Hippocampal formation (tissue), 2 donors: Measurements from ENCODE around the gene EMC10.
A peak's percentile ranks its signal among the peaks of the same experiment; 100 is the strongest.

Source experiments
- DNase-seq, 2 donors: peaks; one replicate each; lab custom pipeline; 2025; lab: John Stamatoyannopoulos, UW

Gene EMC10

DNA sequence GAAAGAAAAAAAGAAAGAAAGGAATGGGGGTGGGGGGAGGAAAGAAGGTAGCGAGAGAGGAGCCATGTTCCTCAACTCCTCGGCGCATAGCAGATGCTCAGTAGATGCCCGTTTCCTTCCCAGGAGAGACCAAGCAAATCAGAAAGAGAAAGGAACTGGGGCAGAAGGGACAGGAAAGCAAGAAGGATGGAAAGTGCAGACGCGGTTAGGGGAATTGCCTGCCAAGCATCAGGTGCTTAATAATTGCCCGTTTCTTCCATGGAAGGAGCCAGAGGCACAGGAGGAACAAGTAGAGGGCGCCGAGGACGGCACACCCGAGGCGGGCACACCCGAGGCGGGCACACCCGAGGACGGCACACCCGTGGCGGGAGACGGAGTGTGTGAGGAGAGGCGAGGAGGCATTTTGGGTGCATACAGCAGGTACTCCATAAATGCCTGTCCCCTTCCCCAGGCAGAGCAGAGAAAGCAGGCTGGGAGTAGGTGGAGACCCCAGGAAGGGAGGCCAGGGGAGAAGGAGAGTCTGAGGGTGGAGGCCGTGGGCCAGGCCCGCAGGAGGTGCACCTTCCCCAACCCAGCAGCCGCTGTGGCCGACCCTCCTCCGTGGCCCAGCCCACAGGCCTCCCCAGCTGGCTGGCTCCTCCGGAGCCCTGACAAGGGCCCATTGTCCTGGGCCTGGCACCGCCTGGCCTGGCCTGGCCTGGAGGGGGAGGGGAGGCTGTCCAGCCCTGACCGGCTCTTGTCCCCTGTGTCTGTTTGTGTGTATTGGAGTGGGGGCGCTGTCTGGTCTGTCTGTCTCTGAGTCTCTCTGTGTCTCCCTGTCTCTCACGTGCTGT is 20.1 kb downstream of the EMC10 start:
- DNase-seq, result peak; percentile 93 to 96

DNA sequence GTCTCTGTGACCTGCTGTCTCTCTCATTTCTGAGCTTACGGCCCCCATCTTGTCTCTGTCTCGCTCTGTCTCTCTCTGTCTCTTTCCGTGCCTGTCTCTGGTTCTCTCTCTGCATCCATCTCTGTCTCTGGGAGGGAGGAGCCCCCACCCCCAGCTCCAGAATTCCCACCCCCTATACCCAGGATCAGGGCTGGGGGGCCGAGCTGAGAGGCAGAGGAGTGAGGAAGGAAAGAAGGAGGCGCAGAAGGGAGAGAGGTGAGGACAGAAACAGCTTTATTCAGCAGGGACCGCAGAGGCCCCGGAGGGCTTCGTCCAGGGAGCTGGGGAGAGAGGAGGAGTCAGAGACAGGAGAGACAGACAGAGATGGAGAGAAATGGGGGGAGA is 20.7 kb downstream of the EMC10 start:
- DNase-seq, result no peak

DNA sequence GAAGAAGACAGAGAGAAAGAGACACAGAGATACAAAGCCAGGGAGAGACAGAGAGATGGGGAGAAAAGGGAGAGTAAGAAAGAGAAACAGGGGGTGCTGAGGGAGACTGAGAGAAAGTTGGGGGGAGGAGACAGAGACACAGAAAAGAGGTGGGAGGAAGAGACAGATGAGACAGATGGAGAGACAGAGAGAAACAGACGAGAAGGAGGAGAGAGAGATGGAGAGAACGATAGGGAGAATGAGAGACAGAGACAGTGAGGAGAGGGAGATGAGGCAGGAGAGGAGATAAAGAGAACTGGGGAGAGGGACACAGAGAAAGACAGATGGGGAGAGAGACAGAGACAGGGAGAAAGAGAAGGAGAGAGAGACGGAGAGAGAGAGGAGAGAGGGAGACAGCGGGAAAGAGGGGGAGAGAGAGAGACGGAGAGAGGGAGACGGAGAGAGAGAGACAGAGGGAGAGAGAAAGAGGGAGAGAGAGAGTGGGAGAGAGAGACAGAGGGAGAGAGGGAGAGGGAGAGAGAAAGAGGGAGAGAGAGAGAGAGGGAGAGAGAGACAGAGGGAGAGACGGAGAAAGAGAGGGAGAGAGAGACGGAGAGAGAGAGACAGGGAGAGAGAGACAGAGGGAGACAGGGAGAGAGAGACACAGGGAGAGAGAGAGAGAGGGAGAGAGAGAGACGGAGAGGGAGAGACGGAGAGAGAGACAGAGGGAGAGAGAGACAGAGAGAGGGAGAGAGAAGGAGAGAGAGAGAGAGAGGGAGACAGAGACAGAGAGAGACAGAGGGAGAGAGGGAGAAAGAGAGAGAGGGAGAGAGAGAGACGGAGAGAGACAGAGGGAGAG is 22.1 kb downstream of the EMC10 start:
- no peak for DNase-seq

DNA sequence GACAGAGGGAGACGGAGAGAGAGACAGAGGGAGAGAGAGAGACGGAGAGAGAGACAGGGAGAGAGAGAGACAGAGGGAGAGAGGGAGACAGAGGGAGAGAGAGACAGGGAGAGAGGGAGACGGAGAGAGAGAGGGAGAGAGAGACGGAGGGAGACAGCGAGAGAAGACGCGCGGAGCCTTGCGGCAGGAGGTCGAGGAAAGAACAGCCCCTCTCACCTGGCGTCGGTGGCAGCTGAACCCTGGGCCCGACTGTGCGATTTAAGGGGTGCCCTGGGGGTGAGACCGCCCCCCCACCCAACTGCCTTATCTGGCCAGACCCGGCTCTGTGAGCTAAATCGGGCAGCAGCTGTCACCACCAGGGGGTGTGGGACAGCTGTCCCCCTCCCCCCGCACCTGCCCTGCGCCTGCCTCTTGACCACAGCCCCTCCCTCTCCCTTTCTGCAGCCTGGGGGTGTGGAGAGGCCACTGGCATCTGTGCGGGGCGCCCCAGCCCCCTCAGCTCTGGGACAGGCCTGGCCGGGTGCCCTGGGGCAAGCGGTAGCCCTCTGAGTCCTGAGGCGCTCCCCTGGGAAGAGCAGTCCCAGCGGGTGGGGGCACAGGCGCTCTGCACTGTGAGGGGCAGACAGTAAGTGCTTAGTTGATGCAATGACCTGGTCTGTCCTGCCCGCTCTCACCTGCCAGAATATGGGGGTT is 23.9 kb downstream of the EMC10 start:
- DNase-seq, result peak in 1 of 2 donors; percentile 31

DNA sequence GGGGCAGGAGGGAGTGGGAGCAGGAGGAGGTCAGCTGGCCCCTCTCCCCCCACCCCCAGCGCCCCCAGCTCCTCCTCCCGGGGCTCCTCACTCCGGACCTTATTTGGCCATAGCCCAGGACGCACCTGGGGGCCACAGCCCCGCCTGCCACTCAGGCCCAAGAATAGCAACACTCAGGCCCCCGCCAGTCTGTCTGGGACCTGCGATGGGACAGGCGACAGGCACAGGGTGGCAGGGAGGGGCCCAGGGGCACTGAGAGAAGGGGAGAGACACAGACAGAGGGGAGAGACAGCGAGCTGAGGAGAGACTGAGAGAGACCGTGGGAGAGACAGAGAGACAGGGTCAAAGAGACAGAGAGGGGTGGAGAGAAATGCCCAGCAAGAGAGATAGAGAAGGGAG is 24.4 kb downstream of the EMC10 start:
- no peak for DNase-seq

DNA sequence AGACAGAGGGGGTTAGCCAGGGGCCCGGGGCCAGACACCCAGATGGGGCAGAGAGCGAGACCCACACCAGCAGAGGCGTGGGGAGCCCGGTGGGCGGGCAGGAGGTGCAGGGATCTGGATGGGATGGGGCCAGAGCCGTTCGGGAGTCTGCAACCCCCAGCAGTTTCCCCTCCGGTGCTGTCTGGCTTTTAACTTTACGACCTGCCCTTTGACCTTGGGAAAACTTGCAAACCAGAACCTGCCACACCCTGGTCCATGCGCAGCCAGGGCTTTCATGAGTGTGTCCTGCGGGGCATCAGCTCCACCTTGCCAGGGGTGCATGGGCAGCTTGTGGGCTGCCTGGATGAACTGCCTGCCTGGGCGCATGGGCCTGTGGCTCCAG is 24.9 kb downstream of the EMC10 start:
- DNase-seq, result no peak

DNA sequence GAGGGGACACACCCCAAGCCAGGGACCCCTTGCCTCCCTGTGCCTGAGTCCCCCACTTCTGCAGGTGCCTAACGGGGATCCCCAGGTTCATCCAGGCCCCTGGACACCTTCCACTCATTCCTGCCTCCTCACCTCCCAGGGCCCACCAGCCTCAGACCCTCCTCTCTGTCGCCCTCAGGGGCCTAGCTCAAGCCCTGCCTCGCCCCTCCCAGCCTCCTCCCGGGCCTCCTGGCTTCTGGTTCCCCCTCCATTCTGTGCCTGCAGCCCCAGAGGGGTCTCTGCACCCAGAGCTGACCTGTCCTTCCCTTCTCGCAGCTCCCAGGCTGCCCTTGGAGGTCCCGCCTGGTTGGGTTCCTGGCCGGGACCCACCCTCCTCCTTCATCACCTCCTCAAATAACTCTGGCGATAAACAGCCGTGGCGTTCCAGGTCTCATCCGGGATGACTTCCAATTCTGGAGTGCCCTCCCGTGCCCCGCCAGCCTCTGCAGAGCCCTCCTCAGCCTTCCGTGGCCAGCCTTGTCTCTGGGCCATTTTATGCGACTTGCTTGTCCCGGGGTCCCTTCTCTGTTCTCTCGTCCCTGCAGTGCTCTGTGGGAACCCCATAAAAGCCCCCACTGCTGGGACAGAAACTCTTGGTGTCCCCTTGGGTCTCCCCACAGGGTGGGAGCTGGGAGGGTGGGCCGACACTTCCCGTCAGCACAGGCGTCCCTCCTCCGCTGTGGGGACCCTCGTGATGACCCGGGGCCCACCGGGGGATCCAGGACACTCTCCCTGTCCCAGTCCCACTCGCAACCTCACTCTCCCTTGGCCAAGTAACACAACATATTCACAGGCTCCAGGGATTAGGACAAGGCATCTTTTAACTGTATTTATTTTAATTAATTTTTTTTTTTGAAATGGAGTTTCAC is 25.5 kb downstream of the EMC10 start:
- no peak for DNase-seq

DNA sequence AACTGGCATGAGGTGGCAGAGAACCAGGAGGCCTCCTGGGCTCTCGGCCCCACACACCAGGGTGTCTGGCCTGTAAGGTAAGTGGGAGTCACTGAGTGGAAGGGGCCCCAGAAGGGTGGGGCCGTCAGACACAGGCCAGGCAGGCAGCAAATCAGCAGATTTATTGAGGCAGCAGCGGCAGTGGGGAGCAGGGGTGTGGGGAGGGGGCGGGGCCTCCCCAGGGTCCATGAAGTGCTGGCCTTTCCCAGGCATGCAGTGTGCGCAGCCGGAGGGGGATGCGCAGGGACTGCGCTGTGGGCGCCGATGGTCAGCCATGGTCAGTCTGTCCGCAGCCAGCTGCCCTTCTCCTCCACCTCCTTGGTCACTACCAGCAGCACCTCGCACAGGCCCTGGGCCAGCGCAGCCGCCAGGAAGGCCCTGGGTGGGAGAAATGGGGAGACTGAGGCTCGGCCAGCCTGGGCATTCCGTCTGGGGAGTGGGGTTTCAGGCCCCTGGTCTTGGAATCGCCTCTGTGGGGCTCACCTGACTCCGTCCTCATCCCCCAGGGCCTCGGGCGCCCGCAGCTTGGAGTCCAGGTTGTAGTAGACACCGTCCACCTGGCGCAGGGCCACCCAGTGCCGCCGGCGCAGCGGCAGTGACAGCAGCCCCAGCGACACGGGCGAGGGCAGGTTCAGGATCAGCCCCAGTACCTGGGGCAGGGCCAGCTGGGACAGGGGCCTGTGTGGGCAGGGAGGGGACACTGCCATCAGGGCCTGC is 29.7 kb downstream of the EMC10 start:
- no peak for DNase-seq

DNA sequence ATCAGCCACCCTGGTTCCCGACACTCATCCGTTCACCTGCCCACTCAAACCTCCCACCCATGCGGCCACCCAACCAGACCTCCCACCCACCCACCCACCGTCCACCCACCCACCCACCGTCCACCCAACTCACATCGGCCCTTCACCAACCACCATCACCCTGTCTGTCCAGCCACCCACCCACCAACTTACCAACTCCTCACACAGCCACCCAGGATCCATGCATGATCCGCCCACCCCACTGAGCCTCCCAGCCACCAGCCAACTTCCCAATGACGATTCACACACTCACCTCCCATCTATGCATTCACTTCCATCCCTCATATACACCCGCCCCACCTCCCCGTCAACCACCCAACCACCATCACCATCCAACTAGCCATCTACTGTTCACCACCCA is 30.4 kb downstream of the EMC10 start:
- no peak for DNase-seq

DNA sequence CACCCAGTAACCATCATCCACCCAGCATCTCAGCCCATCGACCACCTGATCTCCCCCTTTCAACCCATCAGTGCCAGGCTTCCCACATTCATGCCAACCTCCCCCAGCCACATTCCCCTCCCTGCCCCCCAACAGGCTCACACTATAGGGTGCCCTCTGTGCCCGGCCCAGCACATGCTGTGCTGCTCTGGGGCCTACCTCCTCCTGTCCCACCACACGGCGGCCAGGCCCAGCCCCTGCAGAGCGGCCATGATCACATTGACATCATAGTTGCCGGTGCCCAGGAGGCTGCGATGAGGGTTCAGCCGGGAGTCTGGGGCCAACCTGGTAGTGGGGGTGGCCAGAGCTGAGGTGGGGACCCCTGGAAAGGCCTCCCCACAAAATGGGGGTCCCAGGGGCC is 31.1 kb downstream of the EMC10 start:
- no peak for DNase-seq

DNA sequence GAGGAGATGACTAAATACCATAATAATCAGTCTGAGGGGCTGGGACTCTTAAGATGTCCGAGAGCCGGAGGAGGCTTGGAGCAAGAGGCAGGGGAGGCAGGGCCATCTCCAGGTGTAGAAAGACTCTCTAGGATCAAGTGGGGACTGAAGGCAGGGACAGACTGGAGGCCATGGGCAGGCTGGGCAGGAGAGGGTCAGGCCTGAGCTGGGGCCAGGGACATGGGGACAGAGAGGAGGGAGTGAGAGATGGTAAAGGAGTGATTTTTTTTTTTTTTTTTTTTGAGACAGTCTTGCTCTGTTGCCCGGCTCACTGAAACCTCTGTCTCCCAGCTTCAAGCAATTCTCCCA is 32.5 kb downstream of the EMC10 start:
- DNase-seq, result no peak

DNA sequence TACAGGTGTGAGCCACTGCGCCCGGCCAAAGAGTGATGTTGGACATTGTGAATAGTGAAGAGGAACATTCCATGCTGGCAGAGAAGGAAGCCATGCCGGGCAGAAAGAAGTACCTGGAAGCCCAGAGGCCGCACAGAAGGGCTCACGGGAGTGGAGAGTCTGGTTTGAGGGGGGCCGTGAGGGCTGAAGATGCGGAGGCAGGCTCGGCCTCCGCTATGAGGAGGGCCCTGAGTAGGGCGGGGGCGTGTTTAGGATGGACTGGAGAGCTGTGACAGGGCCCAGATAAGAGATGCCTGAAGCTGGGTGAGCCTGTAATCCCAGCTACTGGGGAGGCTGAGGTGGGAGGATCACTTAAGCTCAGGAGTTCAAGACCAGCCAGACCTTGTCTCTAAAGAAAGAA is 33.1 kb downstream of the EMC10 start:
- DNase-seq, result no peak

DNA sequence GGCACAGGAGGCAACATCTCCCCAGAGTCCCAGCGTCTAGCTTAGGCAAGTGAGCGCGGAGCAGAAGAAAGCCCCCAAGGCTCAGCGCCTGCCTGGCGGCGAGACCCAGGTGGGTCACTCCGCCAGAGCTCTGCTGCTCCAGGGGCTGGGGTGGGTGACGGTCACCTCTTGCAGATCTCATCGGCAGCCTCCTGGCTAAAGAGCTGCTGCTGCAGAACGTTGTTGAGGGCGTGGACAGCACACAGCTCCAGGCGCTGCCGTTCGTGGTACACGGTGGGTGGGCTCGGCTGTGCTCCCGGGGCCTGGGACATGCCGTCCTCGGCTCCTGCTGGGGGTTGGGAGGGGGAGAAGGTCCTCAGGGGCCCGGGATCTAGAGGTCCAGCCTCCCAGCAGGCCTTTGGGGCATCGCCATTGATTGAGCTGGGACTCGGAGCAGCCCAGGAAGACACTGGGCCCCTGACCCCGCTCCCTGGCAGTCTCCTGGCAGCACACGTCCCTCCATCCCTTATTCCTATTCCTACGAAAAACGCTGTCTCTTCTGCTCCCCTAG is 33.9 kb downstream of the EMC10 start:
- DNase-seq, result no peak

DNA sequence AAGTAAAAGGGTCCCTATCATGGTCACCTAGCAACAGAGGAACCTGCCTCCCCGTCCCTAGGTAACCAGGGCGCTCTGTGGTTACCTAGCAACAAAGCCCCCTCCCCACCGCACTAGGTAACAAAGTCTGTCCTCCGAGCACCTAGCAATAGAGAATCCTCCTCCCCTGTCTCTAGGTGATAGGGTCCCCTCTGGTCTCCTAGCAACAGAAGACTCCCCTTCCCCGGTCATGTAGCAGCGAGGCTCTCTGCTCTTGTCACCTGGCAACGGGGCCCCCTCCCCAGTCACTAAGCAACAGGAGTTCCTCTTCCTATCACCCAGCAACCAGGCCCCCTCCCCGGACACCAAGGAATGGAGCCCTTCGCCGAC is 34.4 kb downstream of the EMC10 start:
- DNase-seq, result peak in 1 of 2 donors; percentile 81

DNA sequence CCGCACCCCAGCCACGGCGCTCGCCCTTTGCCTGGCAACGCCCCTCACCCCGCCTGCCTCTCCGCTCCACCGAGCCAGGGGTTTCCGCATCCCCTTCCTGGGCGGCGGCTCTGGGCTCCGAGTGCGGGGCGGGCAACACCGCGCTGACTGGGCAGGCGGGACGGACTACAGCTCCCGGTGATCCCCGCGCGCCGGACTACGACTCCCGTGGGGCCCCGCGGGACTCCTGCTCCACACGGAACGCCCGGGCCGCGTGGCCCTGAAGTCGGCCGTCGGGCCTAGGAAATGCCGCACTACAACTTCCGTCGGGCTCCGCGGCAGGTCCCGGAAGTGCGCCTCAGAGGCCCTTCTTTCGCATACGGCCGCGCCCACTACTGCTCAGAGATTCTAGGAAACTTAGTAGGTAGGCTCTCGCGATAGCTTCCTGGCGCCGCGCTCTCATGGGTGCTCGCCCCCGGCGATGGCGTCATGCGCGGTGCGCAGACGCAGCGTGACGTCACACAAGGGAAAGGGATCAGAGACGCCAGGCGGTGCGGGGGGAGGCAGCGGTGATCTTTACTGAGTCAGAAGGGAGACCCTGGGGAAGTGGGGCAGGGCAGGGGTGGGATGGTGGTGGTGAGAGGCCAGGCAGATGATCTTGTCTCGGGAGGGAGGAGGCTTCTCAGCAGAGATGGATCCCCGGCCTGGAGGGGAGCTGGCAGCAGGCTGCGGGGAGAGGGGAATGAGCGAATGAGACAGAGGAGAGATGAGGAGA is 34.9 kb downstream of the EMC10 start, which contains the start of gene JOSD2:
JOSD2 (minus strand) TSS at position 123 of the 754 bp plus-strand sequence. CDS start 760 bp downstream, outside the sequence.
- peak; percentile 98 for DNase-seq

DNA sequence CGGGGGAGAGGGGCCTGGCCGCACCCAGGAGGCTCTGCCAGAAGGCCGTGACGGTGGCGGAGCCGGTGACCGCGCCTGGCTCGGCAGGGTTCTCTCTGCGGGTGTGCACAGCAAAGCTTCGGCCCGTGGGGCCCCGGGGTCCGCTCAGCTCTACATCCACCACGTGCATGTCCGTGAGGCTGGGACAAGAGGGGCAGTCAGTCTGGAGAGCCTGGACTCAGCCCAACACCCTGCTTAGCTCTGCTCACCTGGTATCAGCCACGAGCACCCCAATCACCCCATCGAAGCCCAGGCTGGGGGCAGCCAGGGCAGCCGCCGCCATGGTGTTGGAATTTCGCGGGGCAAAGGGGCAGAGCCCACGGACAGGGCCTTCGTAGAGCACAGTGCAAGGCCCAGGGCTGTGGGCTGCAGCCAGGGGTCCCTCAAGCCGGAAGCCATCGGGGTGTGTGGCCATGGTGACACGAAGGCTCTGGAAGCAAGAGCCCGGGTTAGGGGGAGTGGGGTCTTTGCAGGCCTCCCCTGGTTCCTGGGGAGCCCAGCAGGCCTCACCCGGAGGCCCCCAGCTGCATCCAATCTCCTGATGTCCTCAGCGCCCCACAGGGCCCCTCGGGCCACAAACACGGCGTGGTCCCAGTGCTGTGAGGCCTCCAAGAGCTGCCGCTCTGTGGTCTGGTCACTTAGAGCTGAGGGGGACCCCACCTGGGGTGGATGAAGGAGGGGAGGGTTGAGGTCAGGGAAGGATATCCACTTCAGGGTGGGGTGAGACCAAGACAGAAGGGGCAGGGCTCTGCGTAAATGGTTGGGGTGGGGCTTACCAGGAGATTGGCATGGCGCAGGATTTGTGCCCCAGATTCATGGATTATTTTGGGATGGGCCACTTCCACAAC is 36.0 kb downstream of the EMC10 start:
- DNase-seq, result no peak

DNA sequence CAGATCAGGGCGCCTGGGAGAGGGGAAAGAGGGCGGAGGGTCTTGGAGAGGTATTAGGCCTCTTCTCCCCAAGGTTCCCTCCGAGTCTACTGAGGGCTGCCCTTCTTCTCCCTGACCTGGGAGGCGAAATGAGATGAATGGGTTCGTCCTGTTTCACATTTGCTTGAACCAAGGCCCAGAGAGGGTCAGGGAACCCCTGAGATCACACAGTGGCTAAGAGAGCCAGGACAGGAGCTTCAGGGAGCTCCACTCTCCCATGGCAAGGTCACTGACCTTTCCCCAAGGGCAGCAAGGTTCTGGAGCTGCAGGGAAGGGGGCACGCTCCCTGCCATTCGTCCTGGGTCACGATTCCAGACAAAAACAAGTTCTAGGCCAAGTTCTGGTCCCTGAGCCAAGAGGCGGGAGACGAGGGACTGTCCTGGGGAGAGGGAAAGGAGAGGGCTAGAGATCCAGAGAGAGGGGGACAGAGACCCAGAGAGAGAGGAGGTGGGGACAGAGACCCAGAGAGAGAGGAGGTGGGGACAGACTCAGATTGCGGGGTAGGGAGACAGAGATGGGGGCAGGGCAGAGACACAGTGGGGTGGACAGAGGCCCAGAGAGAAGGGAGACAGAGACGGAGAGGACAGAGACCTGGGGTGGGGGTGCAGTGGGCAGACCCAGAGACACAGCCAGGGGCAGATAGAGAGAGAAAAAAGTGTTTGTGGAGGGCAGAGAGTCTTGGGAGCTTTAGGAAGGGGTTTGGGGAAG is 36.9 kb downstream of the EMC10 start:
- DNase-seq, result no peak

DNA sequence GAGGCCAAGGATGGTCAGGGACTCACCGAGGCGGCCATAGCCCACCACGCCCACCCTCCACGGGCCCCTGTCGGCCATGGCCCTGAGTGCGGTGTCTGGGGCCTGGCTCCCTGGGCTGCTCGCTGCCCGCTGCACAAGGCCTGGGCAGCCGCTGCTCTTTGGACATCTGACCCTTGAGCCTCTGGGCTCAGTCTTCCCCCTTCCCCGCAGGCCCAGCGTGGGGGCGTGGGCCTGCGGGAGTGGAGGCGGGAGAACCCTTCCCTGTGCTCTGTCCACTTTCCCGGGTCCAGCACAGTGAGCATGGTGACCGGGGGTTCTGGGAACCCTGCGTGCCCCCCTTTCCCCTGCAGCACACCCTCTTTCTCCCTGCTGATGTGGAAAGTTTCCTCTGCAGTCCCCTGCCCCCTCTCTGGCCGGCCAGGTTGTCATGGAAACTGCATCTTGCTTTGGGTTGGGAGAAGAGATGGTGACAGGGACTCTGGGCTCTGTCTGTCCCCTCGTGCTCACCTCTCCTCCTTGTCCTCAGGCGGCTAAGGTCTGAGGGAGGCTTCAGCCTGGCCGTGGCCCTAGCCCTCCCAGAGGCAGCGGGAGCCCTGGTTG is 37.5 kb downstream of the EMC10 start, which contains the start of gene ASPDH:
ASPDH (minus strand) TSS at position 168 of the 600 bp plus-strand sequence; CDS start at position 78, 90 bp downstream.
- DNase-seq, result peak; percentile 28 to 54
